CD4-positive, alpha-beta T cell treated with Interleukin-4 for 1 hour (primary cell): ENCODE measurements around the gene TJAP1.
"Not testable (repeated sequence)": the region's sequence is repeated elsewhere in the genome, so short reads cannot be mapped to it uniquely, and the experiment has no call there.

Experiments used
- DNase-seq, 2 donors: peaks; one replicate each; pipeline ENCODE4 v3.0.0-alpha.2; 2020 to 2022

The TJAP1 gene

GRCh38 chr6:43506667-43507471 is 29.5 kb downstream of the TJAP1 start:
- DNase-seq = peak; percentile 83 to 86

DNA sequence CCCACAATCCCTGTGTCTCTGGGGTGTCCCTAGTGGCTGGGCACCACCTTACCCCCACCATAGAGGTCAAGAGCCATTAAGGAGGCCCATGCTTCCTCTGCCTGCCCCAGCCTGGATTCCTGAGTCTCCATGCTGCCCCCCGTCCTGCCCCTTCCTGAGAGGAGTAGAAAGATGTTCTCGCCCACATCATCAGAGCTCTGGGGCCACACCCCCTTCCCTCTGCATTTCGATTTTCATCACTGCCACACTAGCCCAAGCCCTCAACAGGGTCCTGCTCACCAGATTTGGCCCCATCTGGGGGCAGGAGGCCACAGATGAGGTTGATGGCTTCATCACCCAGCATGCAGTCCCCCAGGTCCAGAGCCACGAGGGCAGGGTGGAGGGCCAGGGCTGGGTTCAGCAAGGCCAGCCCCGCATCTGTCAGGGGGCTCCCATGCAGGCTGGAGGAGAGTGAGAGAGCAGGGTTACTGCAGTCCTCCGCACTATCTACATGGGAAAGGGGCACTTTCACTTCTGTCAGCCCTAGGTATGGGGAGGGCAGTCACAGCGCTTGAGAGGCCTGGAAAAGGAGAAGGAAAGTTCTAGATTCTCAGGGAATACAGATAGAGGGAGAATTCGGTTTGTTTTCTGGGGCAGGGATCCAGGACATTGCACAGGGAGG is 31.2 kb downstream of the TJAP1 start:
- DNase-seq = no peak

GRCh38 chr6:43509142-43509983 is 32.0 kb downstream of the TJAP1 start:
- no peak for DNase-seq

DNA sequence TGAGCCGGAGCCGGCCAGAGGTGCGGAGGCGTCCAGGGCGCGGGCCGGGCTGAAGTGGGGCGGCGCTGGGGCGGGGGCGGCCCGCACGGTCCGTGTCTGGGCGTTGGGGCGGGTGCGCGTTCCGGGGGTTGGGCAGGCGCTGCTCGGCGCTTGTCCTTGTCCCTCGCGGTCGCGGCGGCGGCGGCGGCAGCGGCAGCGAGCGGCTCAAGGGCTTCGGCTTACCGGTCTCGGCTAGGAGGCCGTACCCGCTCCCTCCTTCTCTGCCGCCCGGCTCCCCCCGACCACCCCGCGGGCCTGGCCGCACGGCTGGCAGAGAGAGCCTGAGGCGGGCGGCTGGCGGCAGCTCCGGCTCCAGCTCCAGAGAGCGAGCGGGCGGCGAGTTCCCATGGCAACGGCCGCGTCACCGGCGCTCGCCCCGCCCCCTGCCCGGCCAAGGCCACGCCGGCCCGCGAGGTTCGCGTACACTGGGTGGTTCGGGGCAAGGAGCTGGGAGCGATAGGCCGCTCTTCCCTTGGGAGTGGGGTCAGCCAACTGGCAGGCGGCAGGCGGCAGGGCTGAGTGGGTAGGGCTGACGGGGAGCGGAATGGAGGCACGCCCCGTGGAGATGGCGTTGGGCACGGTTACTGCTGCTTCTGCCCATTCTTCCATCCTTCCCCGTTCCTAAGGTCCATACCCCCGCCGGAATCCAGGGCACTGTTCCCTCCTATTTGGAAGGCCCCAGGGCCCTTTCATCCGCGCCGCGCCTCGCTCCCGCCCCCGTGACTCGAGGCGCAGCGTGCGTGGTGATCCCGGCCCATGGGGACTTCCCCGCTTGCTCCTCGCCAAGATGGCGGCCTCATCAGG is 32.8 kb downstream of the TJAP1 start, which contains the start of gene LRRC73:
TSS of gene LRRC73 (minus strand) at position 363 of the 843 bp plus-strand sequence. CDS start 561 bp downstream, outside the sequence.
- peak; percentile 80 to 81 for DNase-seq

DNA sequence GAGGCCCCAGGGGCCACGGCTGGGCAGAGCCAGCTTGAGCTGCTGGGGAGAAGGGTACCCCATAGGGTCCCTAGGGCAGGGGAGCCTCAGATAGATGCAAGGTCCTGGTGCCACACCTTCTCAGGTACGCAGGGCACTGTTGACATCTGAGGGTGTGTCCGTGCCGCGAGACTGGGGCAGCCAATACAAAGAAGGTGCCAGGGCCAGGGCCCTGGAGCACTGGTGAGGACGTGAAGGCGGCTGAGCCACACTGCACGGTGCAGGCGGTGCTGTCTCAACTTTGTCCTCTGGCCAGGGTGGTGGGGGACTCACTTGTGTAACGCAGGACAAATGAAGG is 33.4 kb downstream of the TJAP1 start:
- DNase-seq = no peak

GRCh38 chr6:43511824-43512415 is 34.5 kb downstream of the TJAP1 start:
- DNase-seq = no peak

- no peak for DNase-seq
These were observed 38.4 kb downstream of the TJAP1 start for GRCh38 chr6:43515808-43516207.

GRCh38 chr6:43516367-43516696 is 39.0 kb downstream of the TJAP1 start:
- no peak for DNase-seq

DNA sequence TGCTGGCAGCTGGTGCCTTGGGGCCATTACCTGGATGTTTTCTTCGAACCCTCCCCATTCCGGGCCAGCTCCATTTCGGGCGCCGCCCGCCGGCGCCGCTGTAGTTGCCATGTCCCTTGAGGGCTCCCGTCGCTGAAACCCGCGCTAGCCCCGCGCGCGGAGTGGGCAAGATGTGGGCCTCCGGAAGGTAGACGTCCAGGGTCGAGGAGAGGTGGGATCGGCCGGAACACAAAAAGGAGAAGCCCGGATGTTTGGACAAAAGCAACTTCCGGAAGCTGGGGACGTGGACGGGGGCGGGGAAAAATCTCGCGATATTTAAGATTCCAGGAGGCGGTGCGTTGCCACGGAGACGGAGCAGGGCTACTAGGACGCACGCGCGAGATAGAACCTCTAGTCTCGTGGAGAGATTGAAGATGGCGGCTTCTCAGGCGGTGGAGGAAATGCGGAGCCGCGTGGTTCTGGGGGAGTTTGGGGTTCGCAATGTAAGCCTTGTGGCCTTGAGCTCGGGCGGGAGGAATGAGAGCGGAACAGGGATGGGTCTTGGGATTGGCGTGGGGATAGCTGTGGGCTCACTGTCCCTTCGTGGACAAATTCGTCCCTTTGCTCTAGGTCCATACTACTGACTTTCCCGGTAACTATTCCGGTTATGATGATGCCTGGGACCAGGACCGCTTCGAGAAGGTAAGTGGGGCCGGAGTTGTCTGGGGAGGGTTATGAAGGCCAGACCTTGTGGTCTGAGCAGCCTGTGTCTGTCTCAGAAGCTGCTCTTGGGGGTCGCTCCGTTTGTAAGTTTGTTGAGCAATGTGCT is 39.5 kb downstream of the TJAP1 start, which contains the start of the genes POLR1C and YIPF3:
TSS of gene POLR1C (plus strand) at position 393 of the 808 bp plus-strand sequence. CDS start at position 414, 21 bp downstream.
TSS of gene YIPF3 (minus strand) at position 230 of the 808 bp plus-strand sequence. CDS start at position 111, 119 bp downstream.
- peak; percentile 96 to 98 for DNase-seq

GRCh38 chr6:43517505-43518357 is 40.4 kb downstream of the TJAP1 start:
- no peak for DNase-seq

- no peak for DNase-seq
These were observed 42.7 kb downstream of the TJAP1 start for GRCh38 chr6:43520097-43520496.

DNA sequence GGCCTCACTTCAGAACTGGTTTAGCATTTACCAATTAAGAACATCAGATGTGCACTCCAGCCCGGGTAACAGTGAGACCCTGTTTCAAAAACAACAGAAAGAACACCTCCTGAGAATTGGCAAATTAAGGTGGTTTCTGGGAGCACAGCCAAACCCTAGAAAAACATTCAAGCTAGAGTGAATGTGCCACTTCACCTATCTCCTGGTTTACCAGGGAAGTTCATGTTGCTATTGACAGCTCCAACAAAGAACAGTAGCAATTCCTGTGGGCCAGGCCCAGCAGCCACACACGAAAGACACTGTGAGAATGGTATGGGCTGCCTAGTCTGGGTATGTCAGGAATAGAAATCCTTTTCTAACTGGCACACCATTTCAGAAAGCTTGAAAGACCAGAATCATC is 44.5 kb downstream of the TJAP1 start:
- DNase-seq = no peak

DNA sequence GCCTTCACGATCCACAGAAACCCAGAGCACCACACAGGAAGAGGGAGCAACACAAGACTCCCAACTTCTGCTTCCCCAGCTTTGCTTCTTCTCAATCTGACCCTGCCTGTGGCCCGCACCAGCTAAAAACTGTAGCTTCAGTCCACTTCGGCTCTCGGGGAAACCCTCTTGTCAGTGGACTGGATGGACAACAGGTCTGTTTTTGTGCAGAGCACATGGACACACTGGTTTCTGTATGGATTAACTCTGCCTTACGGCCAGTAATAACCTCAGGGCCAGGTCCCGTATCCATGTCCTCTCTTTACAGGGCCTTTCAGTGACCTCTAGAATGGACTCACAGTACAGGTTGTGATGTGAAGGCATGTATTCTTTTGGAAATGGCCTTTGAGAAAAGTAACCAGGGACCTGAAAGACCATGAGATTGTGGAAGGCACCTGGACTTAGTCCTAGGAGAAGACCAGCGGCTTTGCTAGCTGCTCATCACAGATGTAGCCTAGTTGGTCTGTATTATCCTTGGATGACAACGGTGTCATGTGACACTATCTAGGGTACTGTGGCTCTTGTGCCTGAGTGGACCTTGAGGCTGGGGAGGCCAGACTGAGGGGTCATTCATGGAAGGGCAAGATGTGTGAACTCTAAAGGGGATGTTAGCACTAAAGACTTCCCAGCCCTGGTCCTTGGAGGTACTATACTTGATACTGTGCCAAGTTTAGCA is 45.3 kb downstream of the TJAP1 start:
- no peak for DNase-seq

DNA sequence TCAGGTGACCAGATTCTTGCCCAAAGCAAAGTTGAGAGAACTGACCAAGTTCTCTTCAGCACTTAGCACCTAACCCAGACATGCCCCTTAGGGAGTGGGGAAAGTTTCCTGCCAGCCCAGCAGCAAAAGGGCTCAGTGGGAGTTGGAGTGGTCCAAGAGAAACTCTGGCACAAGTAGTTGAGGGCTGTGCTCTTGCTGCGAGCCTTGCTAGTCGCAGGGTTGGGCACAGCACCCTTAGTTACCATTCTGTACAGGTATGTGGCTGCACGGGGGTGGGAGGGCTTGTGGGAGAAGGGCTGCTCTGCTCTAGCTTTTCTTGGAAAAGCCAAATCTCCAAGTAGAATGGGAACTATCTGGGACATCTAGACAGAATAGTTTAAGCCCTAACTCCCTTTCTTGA is 45.9 kb downstream of the TJAP1 start:
- DNase-seq = no peak

DNA sequence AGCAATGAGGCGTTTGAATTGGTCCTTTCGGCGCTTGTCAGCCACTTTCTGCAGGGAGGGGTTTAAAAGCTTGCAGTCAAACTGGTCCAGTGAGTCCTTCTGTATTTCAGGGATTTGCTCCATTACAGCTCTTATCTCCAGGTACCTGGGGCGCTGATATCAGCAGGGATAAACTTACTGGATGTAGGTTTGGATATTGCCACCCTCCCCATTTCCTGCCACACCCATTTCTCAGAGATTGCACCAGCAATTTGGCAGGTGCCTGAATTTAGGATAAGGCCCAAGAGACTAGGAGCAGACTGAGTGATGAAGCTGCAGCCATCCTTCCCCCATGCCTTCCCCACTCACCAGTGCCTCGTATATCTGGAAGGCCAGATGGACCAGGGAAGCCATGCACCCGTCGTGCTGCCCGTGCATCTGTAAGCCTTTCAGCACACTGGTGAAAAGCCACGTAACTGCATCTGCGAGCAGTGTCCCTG is 47.2 kb downstream of the TJAP1 start:
- DNase-seq = no peak

GRCh38 chr6:43532201-43532600 is 54.8 kb downstream of the TJAP1 start:
- no peak for DNase-seq

DNA sequence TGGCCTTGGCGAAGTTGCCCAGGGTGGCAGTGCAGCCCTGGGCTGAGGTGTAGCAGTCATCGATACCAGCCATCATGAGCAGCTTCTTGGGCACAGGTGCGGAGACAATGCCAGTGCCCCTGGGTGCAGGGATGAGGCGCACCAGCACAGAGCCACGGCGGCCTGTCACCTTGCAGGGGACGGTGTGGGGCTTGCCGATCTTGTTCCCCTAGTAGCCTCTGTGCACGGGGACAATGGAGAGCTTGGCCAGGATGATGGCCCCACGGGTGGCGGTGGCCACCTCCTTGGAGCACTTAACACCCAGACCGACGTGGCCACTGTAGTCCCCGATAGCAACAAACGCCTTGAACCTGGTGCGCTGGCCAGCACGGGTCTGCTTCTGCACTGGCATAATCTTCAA is 61.6 kb downstream of the TJAP1 start:
- not testable (repeated sequence) for DNase-seq

DNA sequence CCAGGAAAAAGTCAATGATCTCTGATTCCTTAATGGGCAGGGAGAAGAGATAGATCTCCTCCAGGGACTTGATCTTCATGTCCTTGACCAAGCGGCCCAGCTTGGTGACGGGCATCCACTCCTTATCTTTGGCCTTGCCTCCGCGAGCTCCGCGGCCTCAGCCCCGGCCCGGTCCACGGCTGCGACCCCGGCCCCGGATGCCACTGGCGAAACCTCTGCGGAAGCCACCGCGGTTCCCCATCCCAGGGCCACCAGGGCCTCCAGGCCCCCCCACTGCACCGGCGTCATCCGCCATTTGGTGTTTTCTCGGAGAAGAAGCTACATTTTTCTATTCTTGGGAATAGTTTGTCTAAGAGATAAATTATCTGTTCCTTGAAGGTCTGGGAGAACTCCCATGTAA is 62.0 kb downstream of the TJAP1 start:
- DNase-seq = not testable (repeated sequence)

- DNase-seq = no peak
These were observed 63.1 kb downstream of the TJAP1 start for GRCh38 chr6:43540507-43540906.
